GM23338 (cell line): ENCODE results near the gene METTL26. TPM values are rescaled to one million over a fixed set of nuclear protein-coding genes. Genes with fewer than 3 reads are reported as not detected.

Experiments
- ATAC-seq: fragments of 200-7000 bp; cut with Tn5 transposase; 3 replicates; pipeline ENCODE4 v1.9.1; 2020
- DNase-seq: peaks from one replicate; pipeline ENCODE4 v3.0.0-alpha.2; 2015; ENCODE audit warnings: low spot score
- H2AFZ ChIP-seq: fragments of 200-600 bp; sonication (generic); 2 replicates; pipeline ENCODE4 v1.8.0; 2016; ENCODE audit warnings: antibody characterized with exemption, mild to moderate bottlenecking, moderate library complexity
- H3F3A ChIP-seq: fragments of 200-600 bp; sonication (generic); replicated peaks from 2 replicates; pipeline ENCODE4 v1.8.0; 2017; ENCODE audit warnings: antibody characterized with exemption, mixed run types, low read depth
- H3K27ac ChIP-seq: fragments of 200-600 bp; sonication (generic); 2 replicates; pipeline ENCODE4 v1.6.1; 2016; ENCODE audit warnings: low read depth
- H3K27me3 ChIP-seq: fragments of 200-600 bp; sonication (generic); 2 replicates; pipeline ENCODE4 v1.8.0; 2016; ENCODE audit warnings: mild to moderate bottlenecking, mixed run types, moderate library complexity; ENCODE audit not compliant: insufficient read depth
- H3K36me3 ChIP-seq: fragments of 200-600 bp; sonication (generic); 2 replicates; pipeline ENCODE4 v1.8.0; 2016; ENCODE audit warnings: mild to moderate bottlenecking; ENCODE audit not compliant: insufficient read depth
- H3K4me1 ChIP-seq: fragments of 200-600 bp; sonication (generic); 2 replicates; pipeline ENCODE4 v1.8.0; 2016; ENCODE audit warnings: mild to moderate bottlenecking, moderate library complexity; ENCODE audit not compliant: insufficient read depth
- H3K4me2 ChIP-seq: fragments of 200-600 bp; sonication (generic); 2 replicates; pipeline ENCODE4 v1.7.1; 2017; ENCODE audit warnings: mixed run types
- H3K4me3 ChIP-seq: fragments of 200-600 bp; sonication (generic); 2 replicates; pipeline ENCODE4 v1.6.1; 2016; ENCODE audit warnings: mixed run types
- H3K79me2 ChIP-seq: fragments of 200-600 bp; sonication (generic); replicated peaks from 2 replicates; pipeline ENCODE4 v1.8.0; 2017; ENCODE audit warnings: mild to moderate bottlenecking; ENCODE audit not compliant: insufficient read depth
- H3K9me2 ChIP-seq: fragments of 200-600 bp; sonication (generic); 2 replicates; pipeline ENCODE4 v1.8.0; 2017; ENCODE audit not compliant: insufficient read depth
- H4K20me1 ChIP-seq: fragments of 200-600 bp; sonication (generic); replicated peaks from 2 replicates; pipeline ENCODE4 v1.8.0; 2017; ENCODE audit warnings: mild to moderate bottlenecking; ENCODE audit not compliant: insufficient read depth
- H3K27ac Mint-ChIP-seq: 2 replicates; pipeline ENCODE4 v1.8.0; 2020; ENCODE audit warnings: inconsistent platforms, mild to moderate bottlenecking, moderate library complexity, mixed read lengths
- H3K27me3 Mint-ChIP-seq: 3 replicates; pipeline ENCODE4 v1.8.0; 2022; ENCODE audit warnings: low read depth, mild to moderate bottlenecking, moderate library complexity, mixed read lengths, inconsistent platforms; ENCODE audit not compliant: insufficient read depth, poor library complexity
- H3K36me3 Mint-ChIP-seq: 3 replicates; pipeline ENCODE4 v1.8.0; 2021; ENCODE audit warnings: low read depth, mild to moderate bottlenecking, inconsistent platforms, moderate library complexity, mixed read lengths
- H3K4me1 Mint-ChIP-seq: 3 replicates; pipeline ENCODE4 v1.8.0; 2020; ENCODE audit warnings: mild to moderate bottlenecking, inconsistent platforms, mixed read lengths
- H3K4me3 Mint-ChIP-seq: 3 replicates; pipeline ENCODE4 v1.8.0; 2021; ENCODE audit warnings: moderate library complexity, mild to moderate bottlenecking, inconsistent platforms, mixed read lengths
- H3K9me3 Mint-ChIP-seq: 3 replicates; pipeline ENCODE4 v1.8.0; 2020; ENCODE audit warnings: moderate library complexity, mild to moderate bottlenecking, inconsistent platforms, mixed read lengths
- CTCF ChIP-seq, 2 experiments: fragments of 200-600 bp in 1 of 2; sonication (generic) in 1 of 2; conservative IDR thresholded peaks; 2 replicates each; pipeline versions ENCODE4 v1.5.1 to v1.6.1; 2016 to 2017; ENCODE audit warnings: antibody characterized with exemption in 2 of 2, low read depth in 2 of 2, mild to moderate bottlenecking in 2 of 2, moderate library complexity in 1 of 2
- EZH2 ChIP-seq: fragments of 200-600 bp; sonication (generic); IDR thresholded peaks from one replicate; pipeline ENCODE4 v1.8.0; 2017; ENCODE audit warnings: antibody characterized with exemption, mild to moderate bottlenecking, low read depth; ENCODE audit not compliant: unreplicated experiment
- POLR2AphosphoS5 ChIP-seq: IDR thresholded peaks from 2 replicates; pipeline ENCODE4 v1.6.1; 2016; ENCODE audit warnings: antibody characterized with exemption, low read depth
- REST ChIP-seq: IDR thresholded peaks from one replicate; pipeline ENCODE4 v1.6.1; 2018; ENCODE audit warnings: antibody characterized with exemption; ENCODE audit not compliant: unreplicated experiment
- polyA plus RNA-seq: library from polyadenylated mRNA; unstranded; fragments of >200 nt; fragmentation: Nextera tagmentation; extraction: Ambion mirVana; gene quantifications from 2 replicates; pipeline ENCODE4 v1.2.1, GENCODE V29; 2016
- total RNA-seq: library from RNA; depleted of rRNA; stranded (reverse); fragments of >200 nt; shearing (Covaris generic); gene quantifications from 2 replicates; pipeline ENCODE4 v1.2.3, GENCODE V29; 2014
- TF ChIP-seq, protein P1 (sequence below): IDR thresholded peaks from 2 replicates; pipeline ENCODE4 v1.6.1; 2016; ENCODE audit warnings: antibody characterized with exemption

METTL26 gene
- total and polyA plus RNA-seq, 2 experiments from 2014 or later = 153 to 223 TPM

DNA sequence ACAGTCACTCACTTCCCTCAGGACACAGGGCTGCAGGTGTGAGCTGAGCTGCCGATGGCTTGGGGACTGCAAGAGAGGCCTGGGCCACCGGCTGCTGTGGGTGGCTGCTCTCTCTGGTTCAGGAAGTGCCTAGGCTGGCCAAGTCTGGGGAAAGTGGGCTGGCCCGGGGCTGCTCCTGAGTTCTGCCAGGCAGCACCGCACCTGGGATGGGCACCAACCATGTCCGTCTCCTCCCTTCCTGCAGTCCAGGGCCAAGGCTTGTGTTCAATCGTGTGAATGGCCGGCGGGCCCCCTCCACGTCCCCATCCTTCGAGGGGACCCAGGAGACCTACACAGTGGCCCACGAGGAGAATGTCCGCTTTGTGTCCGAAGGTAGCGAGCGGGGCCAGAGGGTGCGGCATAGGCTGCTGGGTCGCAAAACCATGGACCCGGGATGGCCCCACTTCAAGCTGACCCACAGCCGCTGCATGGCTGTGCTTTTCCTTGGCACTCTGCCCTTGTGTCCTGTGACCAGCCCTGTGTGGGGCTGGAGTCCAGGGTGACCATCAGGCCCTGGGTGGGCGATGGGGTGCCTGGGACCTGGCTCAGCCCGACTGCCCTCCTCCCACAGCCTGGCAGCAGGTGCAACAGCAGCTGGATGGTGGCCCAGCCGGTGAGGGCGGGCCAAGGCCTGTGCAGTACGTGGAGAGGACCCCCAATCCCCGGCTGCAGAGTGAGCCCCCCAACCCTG, 11.2 kb upstream of the METTL26 start (continued):
- no peak for TF ChIP-seq CTCF (conservative IDR thresholded peaks at IDR 0.05; ENCODE audit: low read depth in 2 of 2)
- no peak for TF ChIP-seq REST

- peaks cover 3% of the 10 kb centered on the region; the same call in 2 of the 3 replicates for H3K4me1 Mint-ChIP-seq
- Histone ChIP-seq H3K9me2 (no peaks in the 10 kb centered on the region), H4K20me1 (no peaks in the 10 kb centered on the region; the same call in 1 of the 2 replicates)
Measured at GRCh38 chr16:646679-647172, 10.6 kb upstream of the METTL26 start.

GRCh38 chr16:645852-646678, 10.0 kb upstream of the METTL26 start:
- no peaks in the 10 kb centered on the region for H3K9me3 Mint-ChIP-seq
- no peaks in the 10 kb centered on the region for H3K27me3 ChIP-seq
- H3K27ac ChIP-seq = no peak overlapping the region
- no peaks in the 10 kb centered on the region for H3K36me3 ChIP-seq
- H3K27ac Mint-ChIP-seq = no peak overlapping the region
- H3K9me2 ChIP-seq = no peaks in the 10 kb centered on the region
- no peak overlapping the region for H3K4me2 ChIP-seq
- peak; percentile 65 for DNase-seq
- no peaks in the 10 kb centered on the region for H3K36me3 Mint-ChIP-seq
- no peak overlapping the region for H3K4me3 ChIP-seq
- peak; percentile 13; the same call in 1 of the 2 replicates for TF ChIP-seq POLR2AphosphoS5
- TF ChIP-seq, protein P1, sequence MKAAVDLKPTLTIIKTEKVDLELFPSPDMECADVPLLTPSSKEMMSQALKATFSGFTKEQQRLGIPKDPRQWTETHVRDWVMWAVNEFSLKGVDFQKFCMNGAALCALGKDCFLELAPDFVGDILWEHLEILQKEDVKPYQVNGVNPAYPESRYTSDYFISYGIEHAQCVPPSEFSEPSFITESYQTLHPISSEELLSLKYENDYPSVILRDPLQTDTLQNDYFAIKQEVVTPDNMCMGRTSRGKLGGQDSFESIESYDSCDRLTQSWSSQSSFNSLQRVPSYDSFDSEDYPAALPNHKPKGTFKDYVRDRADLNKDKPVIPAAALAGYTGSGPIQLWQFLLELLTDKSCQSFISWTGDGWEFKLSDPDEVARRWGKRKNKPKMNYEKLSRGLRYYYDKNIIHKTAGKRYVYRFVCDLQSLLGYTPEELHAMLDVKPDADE = no peak
- no peaks in the 10 kb centered on the region; the same call in 1 of the 2 replicates for H4K20me1 ChIP-seq
- peaks cover 9% of the 10 kb centered on the region; the same call in 1 of the 2 replicates for H3F3A ChIP-seq
- ATAC-seq = no peak
- peaks cover 8% of the 10 kb centered on the region for H3K27me3 Mint-ChIP-seq
- no peak overlapping the region for H2AFZ ChIP-seq
- peaks cover 3% of the 10 kb centered on the region; the same call in 2 of the 3 replicates for H3K4me1 Mint-ChIP-seq
- H3K79me2 ChIP-seq = peaks cover 17% of the 10 kb centered on the region; the same call in 1 of the 2 replicates
- H3K4me3 Mint-ChIP-seq = no peak overlapping the region
- peaks cover 5% of the 10 kb centered on the region; the same call in 1 of the 2 replicates for H3K4me1 ChIP-seq

More at GRCh38 chr16:646679-647172, 10.6 kb upstream of the METTL26 start:
- Histone ChIP-seq H3K27me3 (no peaks in the 10 kb centered on the region), H3F3A (peaks cover 9% of the 10 kb centered on the region; the same call in 1 of the 2 replicates), H3K4me1 (peaks cover 5% of the 10 kb centered on the region; the same call in 1 of the 2 replicates), H3K4me2 (no peak overlapping the region), H3K27ac (no peak overlapping the region), H3K4me3 (no peak overlapping the region), H2AFZ (no peak overlapping the region), H3K36me3 (no peaks in the 10 kb centered on the region), H3K79me2 (peaks cover 17% of the 10 kb centered on the region; the same call in 1 of the 2 replicates)
- Mint-ChIP-seq H3K27me3 (peaks cover 8% of the 10 kb centered on the region), H3K4me3 (no peak overlapping the region), H3K36me3 (no peaks in the 10 kb centered on the region), H3K9me3 (no peaks in the 10 kb centered on the region), H3K27ac (no peak overlapping the region)
- no peak for TF ChIP-seq EZH2
- ATAC-seq (no peak), DNase-seq (no peak)
